ENCODE results near the gene BMP2K. TPM values are rescaled to one million over a fixed set of nuclear protein-coding genes. Genes with fewer than 3 reads are reported as not detected.

BMP2K gene
- total and polyA plus RNA-seq, 2 experiments from 2014 or later, result 8.2 to 32.5 TPM

DNA sequence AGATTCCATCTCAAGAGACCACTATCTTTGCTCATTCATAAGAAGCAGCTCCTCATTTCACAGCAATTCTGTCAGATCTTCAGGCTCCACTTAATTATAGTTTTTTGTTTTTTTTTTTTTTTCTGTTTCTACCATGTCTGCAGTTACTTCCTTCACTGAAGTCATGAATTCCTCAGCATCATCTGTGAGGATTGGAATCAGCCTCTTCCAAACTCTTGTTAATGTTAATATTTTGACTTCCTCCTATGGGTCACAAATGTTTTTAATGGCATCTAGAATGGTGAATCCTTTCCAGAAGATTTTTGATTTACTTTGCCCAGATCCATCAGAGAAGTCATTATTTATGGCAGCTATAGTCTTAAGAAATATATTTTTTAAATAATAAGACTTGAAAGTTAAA lies 53.1 kb downstream of the BMP2K start:
- Mint-ChIP-seq H3K27me3 (ENCODE audit: insufficient read depth, low read depth, poor library complexity) (peaks cover 2% of the 10 kb centered on the region), H3K27ac (no peak overlapping the region), H3K4me1 (no peaks in the 10 kb centered on the region), H3K9me3 (no peaks in the 10 kb centered on the region), H3K36me3 (ENCODE audit: low read depth) (peaks cover 13% of the 10 kb centered on the region; the same call in 2 of the 3 replicates), H3K4me3 (no peak overlapping the region)
- no peaks in the 10 kb centered on the region for H3K9me2 ChIP-seq (ENCODE audit: insufficient read depth)
- ATAC-seq (no peak), DNase-seq (ENCODE audit: low spot score) (no peak)
- H3K36me3 ChIP-seq (ENCODE audit: insufficient read depth), result no peaks in the 10 kb centered on the region
- TF ChIP-seq, protein P1, sequence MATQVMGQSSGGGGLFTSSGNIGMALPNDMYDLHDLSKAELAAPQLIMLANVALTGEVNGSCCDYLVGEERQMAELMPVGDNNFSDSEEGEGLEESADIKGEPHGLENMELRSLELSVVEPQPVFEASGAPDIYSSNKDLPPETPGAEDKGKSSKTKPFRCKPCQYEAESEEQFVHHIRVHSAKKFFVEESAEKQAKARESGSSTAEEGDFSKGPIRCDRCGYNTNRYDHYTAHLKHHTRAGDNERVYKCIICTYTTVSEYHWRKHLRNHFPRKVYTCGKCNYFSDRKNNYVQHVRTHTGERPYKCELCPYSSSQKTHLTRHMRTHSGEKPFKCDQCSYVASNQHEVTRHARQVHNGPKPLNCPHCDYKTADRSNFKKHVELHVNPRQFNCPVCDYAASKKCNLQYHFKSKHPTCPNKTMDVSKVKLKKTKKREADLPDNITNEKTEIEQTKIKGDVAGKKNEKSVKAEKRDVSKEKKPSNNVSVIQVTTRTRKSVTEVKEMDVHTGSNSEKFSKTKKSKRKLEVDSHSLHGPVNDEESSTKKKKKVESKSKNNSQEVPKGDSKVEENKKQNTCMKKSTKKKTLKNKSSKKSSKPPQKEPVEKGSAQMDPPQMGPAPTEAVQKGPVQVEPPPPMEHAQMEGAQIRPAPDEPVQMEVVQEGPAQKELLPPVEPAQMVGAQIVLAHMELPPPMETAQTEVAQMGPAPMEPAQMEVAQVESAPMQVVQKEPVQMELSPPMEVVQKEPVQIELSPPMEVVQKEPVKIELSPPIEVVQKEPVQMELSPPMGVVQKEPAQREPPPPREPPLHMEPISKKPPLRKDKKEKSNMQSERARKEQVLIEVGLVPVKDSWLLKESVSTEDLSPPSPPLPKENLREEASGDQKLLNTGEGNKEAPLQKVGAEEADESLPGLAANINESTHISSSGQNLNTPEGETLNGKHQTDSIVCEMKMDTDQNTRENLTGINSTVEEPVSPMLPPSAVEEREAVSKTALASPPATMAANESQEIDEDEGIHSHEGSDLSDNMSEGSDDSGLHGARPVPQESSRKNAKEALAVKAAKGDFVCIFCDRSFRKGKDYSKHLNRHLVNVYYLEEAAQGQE (IDR thresholded peaks at IDR 0.05; ENCODE audit: unreplicated experiment), result no peak
- TF ChIP-seq POLR2AphosphoS5 (IDR thresholded peaks at IDR 0.05; ENCODE audit: low read depth) (no peak), ZNF114 (CRISPR knock-in tag; IDR thresholded peaks at IDR 0.05) (no peak), STAT1 (IDR thresholded peaks at IDR 0.05; ENCODE audit: unreplicated experiment) (no peak), ZNF331 (CRISPR knock-in tag; IDR thresholded peaks at IDR 0.05; ENCODE audit: low read depth) (no peak), NANOG (IDR thresholded peaks at IDR 0.05; ENCODE audit: borderline replicate concordance) (no peak), JUNB (IDR thresholded peaks at IDR 0.05; ENCODE audit: unreplicated experiment) (no peak), EZH2 (IDR thresholded peaks at IDR 0.05; ENCODE audit: low read depth, unreplicated experiment) (no peak), CREB1 (CRISPR knock-in tag; IDR thresholded peaks at IDR 0.05; ENCODE audit: low read depth) (no peak), EZH2phosphoT487 (IDR thresholded peaks at IDR 0.05; ENCODE audit: unreplicated experiment) (no peak)
- TF ChIP-seq, protein P2, sequence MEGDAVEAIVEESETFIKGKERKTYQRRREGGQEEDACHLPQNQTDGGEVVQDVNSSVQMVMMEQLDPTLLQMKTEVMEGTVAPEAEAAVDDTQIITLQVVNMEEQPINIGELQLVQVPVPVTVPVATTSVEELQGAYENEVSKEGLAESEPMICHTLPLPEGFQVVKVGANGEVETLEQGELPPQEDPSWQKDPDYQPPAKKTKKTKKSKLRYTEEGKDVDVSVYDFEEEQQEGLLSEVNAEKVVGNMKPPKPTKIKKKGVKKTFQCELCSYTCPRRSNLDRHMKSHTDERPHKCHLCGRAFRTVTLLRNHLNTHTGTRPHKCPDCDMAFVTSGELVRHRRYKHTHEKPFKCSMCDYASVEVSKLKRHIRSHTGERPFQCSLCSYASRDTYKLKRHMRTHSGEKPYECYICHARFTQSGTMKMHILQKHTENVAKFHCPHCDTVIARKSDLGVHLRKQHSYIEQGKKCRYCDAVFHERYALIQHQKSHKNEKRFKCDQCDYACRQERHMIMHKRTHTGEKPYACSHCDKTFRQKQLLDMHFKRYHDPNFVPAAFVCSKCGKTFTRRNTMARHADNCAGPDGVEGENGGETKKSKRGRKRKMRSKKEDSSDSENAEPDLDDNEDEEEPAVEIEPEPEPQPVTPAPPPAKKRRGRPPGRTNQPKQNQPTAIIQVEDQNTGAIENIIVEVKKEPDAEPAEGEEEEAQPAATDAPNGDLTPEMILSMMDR (conservative IDR thresholded peaks at IDR 0.05; ENCODE audit: low read depth in 2 of 2), result no peak
- TF ChIP-seq, protein P3, sequence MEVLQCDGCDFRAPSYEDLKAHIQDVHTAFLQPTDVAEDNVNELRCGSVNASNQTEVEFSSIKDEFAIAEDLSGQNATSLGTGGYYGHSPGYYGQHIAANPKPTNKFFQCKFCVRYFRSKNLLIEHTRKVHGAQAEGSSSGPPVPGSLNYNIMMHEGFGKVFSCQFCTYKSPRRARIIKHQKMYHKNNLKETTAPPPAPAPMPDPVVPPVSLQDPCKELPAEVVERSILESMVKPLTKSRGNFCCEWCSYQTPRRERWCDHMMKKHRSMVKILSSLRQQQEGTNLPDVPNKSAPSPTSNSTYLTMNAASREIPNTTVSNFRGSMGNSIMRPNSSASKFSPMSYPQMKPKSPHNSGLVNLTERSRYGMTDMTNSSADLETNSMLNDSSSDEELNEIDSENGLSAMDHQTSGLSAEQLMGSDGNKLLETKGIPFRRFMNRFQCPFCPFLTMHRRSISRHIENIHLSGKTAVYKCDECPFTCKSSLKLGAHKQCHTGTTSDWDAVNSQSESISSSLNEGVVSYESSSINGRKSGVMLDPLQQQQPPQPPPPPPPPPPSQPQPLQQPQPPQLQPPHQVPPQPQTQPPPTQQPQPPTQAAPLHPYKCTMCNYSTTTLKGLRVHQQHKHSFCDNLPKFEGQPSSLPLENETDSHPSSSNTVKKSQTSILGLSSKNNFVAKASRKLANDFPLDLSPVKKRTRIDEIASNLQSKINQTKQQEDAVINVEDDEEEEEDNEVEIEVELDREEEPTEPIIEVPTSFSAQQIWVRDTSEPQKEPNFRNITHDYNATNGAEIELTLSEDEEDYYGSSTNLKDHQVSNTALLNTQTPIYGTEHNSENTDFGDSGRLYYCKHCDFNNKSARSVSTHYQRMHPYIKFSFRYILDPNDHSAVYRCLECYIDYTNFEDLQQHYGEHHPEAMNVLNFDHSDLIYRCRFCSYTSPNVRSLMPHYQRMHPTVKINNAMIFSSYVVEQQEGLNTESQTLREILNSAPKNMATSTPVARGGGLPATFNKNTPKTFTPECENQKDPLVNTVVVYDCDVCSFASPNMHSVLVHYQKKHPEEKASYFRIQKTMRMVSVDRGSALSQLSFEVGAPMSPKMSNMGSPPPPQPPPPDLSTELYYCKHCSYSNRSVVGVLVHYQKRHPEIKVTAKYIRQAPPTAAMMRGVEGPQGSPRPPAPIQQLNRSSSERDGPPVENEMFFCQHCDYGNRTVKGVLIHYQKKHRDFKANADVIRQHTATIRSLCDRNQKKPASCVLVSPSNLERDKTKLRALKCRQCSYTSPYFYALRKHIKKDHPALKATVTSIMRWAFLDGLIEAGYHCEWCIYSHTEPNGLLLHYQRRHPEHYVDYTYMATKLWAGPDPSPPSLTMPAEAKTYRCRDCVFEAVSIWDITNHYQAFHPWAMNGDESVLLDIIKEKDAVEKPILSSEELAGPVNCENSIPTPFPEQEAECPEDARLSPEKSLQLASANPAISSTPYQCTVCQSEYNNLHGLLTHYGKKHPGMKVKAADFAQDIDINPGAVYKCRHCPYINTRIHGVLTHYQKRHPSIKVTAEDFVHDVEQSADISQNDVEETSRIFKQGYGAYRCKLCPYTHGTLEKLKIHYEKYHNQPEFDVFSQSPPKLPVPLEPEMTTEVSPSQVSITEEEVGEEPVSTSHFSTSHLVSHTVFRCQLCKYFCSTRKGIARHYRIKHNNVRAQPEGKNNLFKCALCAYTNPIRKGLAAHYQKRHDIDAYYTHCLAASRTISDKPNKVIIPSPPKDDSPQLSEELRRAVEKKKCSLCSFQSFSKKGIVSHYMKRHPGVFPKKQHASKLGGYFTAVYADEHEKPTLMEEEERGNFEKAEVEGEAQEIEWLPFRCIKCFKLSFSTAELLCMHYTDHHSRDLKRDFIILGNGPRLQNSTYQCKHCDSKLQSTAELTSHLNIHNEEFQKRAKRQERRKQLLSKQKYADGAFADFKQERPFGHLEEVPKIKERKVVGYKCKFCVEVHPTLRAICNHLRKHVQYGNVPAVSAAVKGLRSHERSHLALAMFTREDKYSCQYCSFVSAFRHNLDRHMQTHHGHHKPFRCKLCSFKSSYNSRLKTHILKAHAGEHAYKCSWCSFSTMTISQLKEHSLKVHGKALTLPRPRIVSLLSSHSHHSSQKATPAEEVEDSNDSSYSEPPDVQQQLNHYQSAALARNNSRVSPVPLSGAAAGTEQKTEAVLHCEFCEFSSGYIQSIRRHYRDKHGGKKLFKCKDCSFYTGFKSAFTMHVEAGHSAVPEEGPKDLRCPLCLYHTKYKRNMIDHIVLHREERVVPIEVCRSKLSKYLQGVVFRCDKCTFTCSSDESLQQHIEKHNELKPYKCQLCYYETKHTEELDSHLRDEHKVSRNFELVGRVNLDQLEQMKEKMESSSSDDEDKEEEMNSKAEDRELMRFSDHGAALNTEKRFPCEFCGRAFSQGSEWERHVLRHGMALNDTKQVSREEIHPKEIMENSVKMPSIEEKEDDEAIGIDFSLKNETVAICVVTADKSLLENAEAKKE (CRISPR knock-in tag; IDR thresholded peaks at IDR 0.05), result no peak
- TF ChIP-seq, protein P4, sequence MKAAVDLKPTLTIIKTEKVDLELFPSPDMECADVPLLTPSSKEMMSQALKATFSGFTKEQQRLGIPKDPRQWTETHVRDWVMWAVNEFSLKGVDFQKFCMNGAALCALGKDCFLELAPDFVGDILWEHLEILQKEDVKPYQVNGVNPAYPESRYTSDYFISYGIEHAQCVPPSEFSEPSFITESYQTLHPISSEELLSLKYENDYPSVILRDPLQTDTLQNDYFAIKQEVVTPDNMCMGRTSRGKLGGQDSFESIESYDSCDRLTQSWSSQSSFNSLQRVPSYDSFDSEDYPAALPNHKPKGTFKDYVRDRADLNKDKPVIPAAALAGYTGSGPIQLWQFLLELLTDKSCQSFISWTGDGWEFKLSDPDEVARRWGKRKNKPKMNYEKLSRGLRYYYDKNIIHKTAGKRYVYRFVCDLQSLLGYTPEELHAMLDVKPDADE (IDR thresholded peaks at IDR 0.05), result no peak
- no peak overlapping the region for H3K4me2 ChIP-seq
- no peaks in the 10 kb centered on the region for H4K20me1 ChIP-seq (replicated peaks; ENCODE audit: insufficient read depth)
- no peak overlapping the region for H3K27ac ChIP-seq (ENCODE audit: low read depth)
- H3K4me3 ChIP-seq, result no peak overlapping the region
- H2AFZ ChIP-seq, result no peak overlapping the region
- no peaks in the 10 kb centered on the region for H3K79me2 ChIP-seq (replicated peaks; ENCODE audit: insufficient read depth)
- H3K27me3 ChIP-seq (ENCODE audit: insufficient read depth), result no peaks in the 10 kb centered on the region
- no peaks in the 10 kb centered on the region for H3K4me1 ChIP-seq (ENCODE audit: insufficient read depth)
- H3F3A ChIP-seq (replicated peaks; ENCODE audit: low read depth), result no peaks in the 10 kb centered on the region

All from GM23338 (cell line).